Renal cortex interstitium (tissue), 11 donors: ENCODE measurements around the gene MTG1. TPM values are rescaled to one million over a fixed set of nuclear protein-coding genes. Genes with fewer than 3 reads are reported as not detected.
"Not testable (repeated sequence)": the region's sequence is repeated elsewhere in the genome, so short reads cannot be mapped to it uniquely, and the experiment has no call there.

Source experiments
- DNase-seq, 11 donors: peaks; one replicate each; pipeline ENCODE4 v3.0.0-alpha.2; 2013; ENCODE audit warnings: low read depth in 9 of 11, low spot score in 4 of 11; ENCODE audit errors: extremely low read depth in 1 of 11
- polyA plus RNA-seq, 3 donors: library from polyadenylated mRNA; unstranded; fragments of 120-200 nt; gene quantifications; one replicate each; pipeline ENCODE4 v1.2.1, GENCODE V29; 2013; ENCODE audit not compliant: insufficient read length in 3 of 3

MTG1 gene
- polyA plus RNA-seq, 3 donors: 59.4 to 88.6 (median 67.3) TPM

DNA sequence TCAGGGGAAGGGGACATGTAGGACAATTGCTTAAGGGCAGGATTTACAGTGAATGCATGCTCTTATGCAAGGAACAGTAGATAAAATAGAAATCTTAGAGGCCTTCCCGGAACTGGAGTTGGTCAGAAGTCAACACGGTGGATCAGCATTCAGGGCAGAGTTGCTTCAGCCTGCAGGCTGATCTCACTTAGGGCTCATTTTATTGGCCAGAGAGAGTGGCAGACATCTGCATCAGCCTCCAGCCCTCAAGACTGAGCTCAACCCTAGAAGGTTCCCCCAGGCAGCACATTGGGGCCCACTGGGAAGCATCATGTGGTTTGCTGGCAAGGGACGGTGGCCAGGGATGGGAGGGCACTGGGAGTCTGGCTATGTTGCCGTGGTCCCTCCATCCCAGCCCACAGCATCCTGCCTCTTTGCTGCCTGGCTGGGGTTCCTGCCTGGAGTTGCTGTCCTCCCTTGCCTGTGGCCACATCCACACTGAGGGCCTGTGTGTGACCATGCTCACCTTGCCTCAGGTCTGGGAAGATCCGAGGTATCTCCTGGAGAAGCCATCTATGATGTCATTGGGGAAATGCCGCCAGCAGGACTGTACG, 72.8 kb downstream of the MTG1 start:
- no peak for DNase-seq

- no peak for DNase-seq
Measured at GRCh38 chr10:133467286-133467911, 73.4 kb downstream of the MTG1 start.

DNA sequence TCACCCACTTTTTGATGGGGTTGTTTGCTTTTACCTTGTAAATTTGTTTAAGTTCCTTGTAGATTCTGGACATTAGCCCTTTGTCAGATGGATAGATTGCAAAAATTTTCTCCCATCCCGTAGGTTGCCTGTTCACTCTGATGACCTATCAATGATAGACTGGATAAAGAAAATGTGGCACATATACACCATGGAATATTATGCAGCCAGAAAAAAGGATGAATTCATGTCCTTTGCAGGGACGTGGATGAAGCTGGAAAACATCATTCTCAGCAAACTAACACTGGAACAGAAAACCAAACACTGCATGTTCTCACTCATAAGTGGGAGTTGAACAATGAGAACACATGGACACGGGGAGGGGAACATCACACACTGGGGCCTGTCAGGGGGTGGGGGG, 75.2 kb downstream of the MTG1 start:
- not testable (repeated sequence) for DNase-seq

DNA sequence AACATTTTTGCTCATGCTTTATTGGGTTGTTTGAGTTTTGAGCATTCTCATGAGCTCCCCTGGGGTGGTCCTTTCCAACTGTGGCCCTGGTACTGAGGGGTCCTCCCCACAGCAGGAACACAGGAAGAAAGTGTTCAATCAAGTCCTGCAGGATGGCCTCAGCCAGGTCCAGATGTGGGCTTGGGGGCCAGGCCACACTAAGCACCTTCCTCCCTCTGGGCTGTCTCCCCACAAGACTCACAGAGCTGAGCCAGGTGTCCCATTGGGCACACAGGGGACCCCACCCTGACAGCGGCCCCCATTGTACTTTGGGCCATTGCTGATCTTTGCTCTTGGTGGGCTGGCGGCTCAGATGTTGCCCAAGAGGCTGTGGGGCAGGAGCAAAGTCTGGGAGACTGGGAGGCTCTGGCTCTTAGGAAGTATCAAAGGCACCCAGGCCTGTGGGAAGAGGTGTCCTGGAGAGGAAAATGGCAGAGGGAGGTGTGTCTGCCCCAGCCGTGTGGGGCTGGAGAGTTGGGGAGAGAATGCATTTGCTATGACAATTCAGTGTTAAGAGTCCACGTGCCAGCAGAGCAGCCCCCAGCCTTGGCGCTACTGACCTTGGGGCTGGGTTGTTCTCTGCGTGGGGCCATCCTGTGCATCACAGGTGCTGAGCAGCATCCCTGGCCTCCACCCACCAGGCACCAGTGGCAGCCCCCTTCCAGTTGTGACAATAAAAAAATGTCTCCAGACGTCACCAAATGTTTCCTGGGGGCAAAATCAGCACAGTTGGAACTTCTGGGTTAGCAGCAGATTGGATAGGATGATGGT, 77.5 kb downstream of the MTG1 start:
- no peak for DNase-seq

Other genes with a start within 250 kb of the MTG1 start
- 1 to 10 TPM; 4.9 to 9.1 (median 7.8) TPM for gene KNDC1, start 233.9 kb upstream of the MTG1 start, polyA plus RNA-seq
- gene UTF1, start 163.9 kb upstream of the MTG1 start, polyA plus RNA-seq: under 1 TPM in 1 of 3 donors, not detected in 2; 0.17 TPM
- gene VENTX, start 156.3 kb upstream of the MTG1 start, polyA plus RNA-seq: under 1 TPM; 0.22 to 0.42 (median 0.33) TPM
- 1 to 10 TPM; 2.3 to 3.3 (median 3.0) TPM for gene ADAM8, start 117.3 kb upstream of the MTG1 start, polyA plus RNA-seq
- 10 to 100 TPM; 59.2 to 79.8 (median 61.1) TPM for gene TUBGCP2, start 85.3 kb upstream of the MTG1 start, polyA plus RNA-seq
- 10 to 100 TPM; 35.9 to 46.1 (median 37.4) TPM for gene ZNF511, start 85.2 kb upstream of the MTG1 start, polyA plus RNA-seq
- under 1 TPM in 2 of 3 donors, not detected in 1; 0.54 to 0.70 TPM for gene CALY, start 57.3 kb upstream of the MTG1 start, polyA plus RNA-seq
- 1 to 10 TPM; 3.3 to 9.0 (median 4.9) TPM for gene PRAP1, start 46.8 kb upstream of the MTG1 start, polyA plus RNA-seq
- 10 to 100 TPM; 14.3 to 22.4 (median 20.8) TPM for gene FUOM, start 36.1 kb upstream of the MTG1 start, polyA plus RNA-seq
- gene ECHS1, start 20.8 kb upstream of the MTG1 start, polyA plus RNA-seq: 100 to 1,000 TPM; 135 to 149 (median 139) TPM
- 1 to 10 TPM; 4.9 to 9.2 (median 6.8) TPM for gene PAOX, start 14.9 kb upstream of the MTG1 start, polyA plus RNA-seq
- gene SPRN, start 30.5 kb downstream of the MTG1 start, polyA plus RNA-seq: 1 to 10 TPM; 3.1 to 5.6 (median 4.7) TPM
- 1 to 10 TPM; 2.1 to 3.9 (median 2.2) TPM for gene SCART1, start 59.8 kb downstream of the MTG1 start, polyA plus RNA-seq
- gene CYP2E1, start 133.2 kb downstream of the MTG1 start, polyA plus RNA-seq: 1 to 10 TPM; 1.7 to 2.3 (median 1.7) TPM
- gene SYCE1, start 171.4 kb downstream of the MTG1 start, polyA plus RNA-seq: under 1 TPM; 0.22 to 0.77 (median 0.60) TPM
- gene FRG2B, start 232.6 kb downstream of the MTG1 start, polyA plus RNA-seq: not detected